Pons (tissue), 1 donor: ENCODE measurements around the gene BLTP2.
"Not testable (repeated sequence)": the region's sequence is repeated elsewhere in the genome, so short reads cannot be mapped to it uniquely, and the experiment has no call there.

Source experiments
- DNase-seq: peaks from one replicate; pipeline ENCODE4 v3.0.0-alpha.2; 2016; ENCODE audit warnings: low spot score

BLTP2 gene

GRCh38 chr17:28644787-28645575 is at the start of gene BLTP2:
BLTP2 (minus strand) TSS chr17:28645158; CDS start chr17:28645056, 102 bp downstream.
- DNase-seq, result peak; percentile 91

- DNase-seq, result peak; percentile 36
Measured at GRCh38 chr17:28693869-28694268, 48.9 kb upstream of the BLTP2 start.

GRCh38 chr17:28689011-28689410 is 44.1 kb upstream of the BLTP2 start:
- DNase-seq, result no peak

- DNase-seq, result no peak
Measured at GRCh38 chr17:28688481-28688880, 43.5 kb upstream of the BLTP2 start.

- DNase-seq, result no peak
Measured at GRCh38 chr17:28686296-28686695, 41.3 kb upstream of the BLTP2 start.

GRCh38 chr17:28685366-28685765 is 40.4 kb upstream of the BLTP2 start:
- no peak for DNase-seq

- DNase-seq, result peak; percentile 94
Measured at GRCh38 chr17:28684963-28685362, 40.0 kb upstream of the BLTP2 start.

GRCh38 chr17:28682655-28683054 is 37.7 kb upstream of the BLTP2 start:
- no peak for DNase-seq

GRCh38 chr17:28675980-28676379 is 31.0 kb upstream of the BLTP2 start:
- DNase-seq, result no peak

- no peak for DNase-seq
Measured at GRCh38 chr17:28675490-28675889, 30.5 kb upstream of the BLTP2 start.

- DNase-seq, result no peak
Measured at GRCh38 chr17:28669918-28670317, 25.0 kb upstream of the BLTP2 start.

- no peak for DNase-seq
Measured at GRCh38 chr17:28667870-28668269, 22.9 kb upstream of the BLTP2 start.

GRCh38 chr17:28665994-28666393 is 21.0 kb upstream of the BLTP2 start:
- DNase-seq, result no peak

GRCh38 chr17:28663723-28664122 is 18.8 kb upstream of the BLTP2 start:
- DNase-seq, result no peak

GRCh38 chr17:28662527-28662829 is 17.5 kb upstream of the BLTP2 start:
- DNase-seq, result no peak

- peak; percentile 91 for DNase-seq
Measured at GRCh38 chr17:28661635-28662526, 16.9 kb upstream of the BLTP2 start, which contains the start of the genes SDF2 and SUPT6H. SDF2 (minus strand) TSS chr17:28661906; CDS start chr17:28661876, 30 bp downstream. SUPT6H (plus strand) TSS chr17:28662205; CDS start chr17:28673402, 11,197 bp downstream.

- DNase-seq, result not testable (repeated sequence)
Measured at GRCh38 chr17:28659497-28659881, 14.5 kb upstream of the BLTP2 start.

GRCh38 chr17:28658766-28659496 is 14.0 kb upstream of the BLTP2 start:
- not testable (repeated sequence) for DNase-seq

- not testable (repeated sequence) for DNase-seq
Measured at GRCh38 chr17:28658342-28658741, 13.4 kb upstream of the BLTP2 start.

GRCh38 chr17:28657756-28658155 is 12.8 kb upstream of the BLTP2 start:
- no peak for DNase-seq

- no peak for DNase-seq
Measured at GRCh38 chr17:28655160-28655559, 10.2 kb upstream of the BLTP2 start.

- DNase-seq, result no peak
Measured at GRCh38 chr17:28648698-28649097, 3.7 kb upstream of the BLTP2 start.
